ENCODE results near the gene RPL10. TPM values are rescaled to one million over a fixed set of nuclear protein-coding genes. Genes with fewer than 3 reads are reported as not detected.
A peak's percentile ranks its signal among the peaks of the same experiment; 100 is the strongest.

The RPL10 gene
- total RNA-seq, 1 donor from 2014 or later, result 3,937 TPM

DNA sequence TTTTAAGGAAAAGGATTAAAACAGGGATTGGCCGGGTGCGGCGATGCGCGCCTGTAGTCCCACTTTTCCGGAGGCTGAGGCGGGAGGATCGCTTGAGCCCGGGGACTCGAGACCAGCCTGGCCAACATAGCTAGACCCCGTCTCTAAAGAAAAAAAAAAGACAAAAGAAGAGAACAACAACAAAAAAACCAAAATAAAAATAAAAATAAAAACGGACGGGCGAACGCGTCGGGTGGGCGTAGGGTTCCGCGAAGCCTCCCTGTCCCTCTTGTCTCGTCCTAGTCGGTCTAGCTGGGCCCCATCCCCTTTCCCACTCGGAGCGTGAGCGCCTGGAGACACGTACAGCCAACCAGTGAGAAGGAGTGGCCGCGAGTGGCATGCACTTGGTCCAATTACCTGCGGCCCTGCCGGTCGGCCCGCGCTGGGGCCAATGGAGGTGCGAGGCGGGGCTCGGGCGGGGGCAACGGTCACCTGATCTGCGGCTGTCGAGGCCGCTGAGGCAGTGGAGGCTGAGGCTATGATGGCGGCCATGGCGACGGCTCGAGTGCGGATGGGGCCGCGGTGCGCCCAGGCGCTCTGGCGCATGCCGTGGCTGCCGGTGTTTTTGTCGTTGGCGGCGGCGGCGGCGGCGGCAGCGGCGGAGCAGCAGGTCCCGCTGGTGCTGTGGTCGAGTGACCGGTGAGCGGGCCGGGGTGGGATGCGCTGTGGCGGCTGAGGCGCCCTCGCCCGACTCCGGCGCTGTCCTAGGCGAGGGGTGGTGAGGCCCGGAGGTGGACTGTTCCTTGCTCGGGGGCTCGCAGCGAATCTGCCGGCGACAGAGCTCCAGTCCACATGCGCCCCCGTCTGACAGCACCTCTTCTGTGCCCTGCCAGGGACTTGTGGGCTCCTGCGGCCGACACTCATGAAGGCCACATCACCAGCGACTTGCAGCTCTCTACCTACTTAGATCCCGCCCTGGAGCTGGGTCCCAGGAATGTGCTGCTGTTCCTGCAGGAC, 30.3 kb downstream of the RPL10 start, which contains the start of gene ATP6AP1:
Gene ATP6AP1 (plus strand): TSS at position 502 of the 996 bp plus-strand sequence. CDS start 16 bp downstream, at position 518.
- DNase-seq (ENCODE audit: low read depth), result peak; percentile 93

GRCh38 chrX:154429711-154430110, 31.5 kb downstream of the RPL10 start:
- DNase-seq (ENCODE audit: low read depth), result no peak

DNA sequence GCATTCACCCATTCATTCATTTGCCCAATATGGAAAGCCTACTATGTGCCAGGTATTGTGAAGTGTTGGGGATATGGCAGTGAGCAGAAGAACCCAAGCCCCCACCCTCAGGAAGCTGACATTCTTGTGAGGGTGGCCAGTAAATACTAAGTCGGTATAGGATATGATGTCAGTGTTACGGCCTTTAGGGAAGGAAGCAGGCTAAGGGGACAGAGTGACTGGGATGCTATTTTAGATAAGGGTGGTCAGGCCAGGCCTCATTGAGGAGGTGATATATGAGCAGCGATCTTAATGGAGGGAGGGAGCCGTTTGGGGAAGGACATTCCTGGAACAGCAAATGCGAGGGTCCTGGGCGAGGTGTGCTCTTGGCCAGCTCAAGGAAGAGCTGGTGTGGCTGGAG, 32.3 kb downstream of the RPL10 start:
- no peak for DNase-seq (ENCODE audit: low read depth)

DNA sequence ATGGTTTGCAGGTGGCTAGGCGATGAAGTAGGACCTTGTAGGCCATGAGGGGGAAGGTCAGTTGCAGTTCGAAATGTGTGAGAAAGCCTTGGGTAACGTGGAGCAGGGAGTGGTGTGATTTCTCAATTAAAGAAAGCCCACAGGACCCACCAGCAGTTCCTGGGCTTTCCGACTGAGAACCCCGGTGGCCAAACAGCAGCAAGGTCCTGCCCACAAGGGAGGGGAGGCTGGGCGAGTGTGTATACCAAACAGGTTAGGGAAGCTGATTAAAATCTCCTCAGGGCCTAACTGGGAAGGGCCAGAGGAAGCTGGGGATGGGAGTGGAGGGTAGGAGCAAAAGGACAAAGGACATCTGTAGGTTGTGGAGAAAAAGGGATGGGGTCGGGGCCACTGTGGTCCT, 32.7 kb downstream of the RPL10 start:
- DNase-seq (ENCODE audit: low read depth), result no peak

DNA sequence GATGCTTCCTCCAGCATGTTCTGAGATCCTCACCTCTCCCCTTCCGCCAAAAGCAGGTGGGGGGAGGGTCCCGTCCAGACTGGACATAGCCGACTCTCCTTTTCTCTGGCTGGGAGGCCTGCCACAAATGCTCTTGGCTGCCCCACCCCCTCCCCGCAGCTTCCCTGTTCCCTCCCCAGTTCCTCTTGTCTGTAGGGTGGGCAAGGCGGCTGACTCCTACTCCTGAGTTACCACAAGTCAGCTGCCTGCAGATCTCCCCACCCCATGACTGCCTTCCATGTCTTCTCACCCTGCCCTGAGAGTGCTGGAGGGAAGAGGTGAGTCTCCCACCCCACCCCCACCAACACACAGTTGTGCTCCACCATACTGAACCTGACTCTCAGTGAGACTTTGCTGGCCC, 33.2 kb downstream of the RPL10 start:
- no peak for DNase-seq (ENCODE audit: low read depth)

DNA sequence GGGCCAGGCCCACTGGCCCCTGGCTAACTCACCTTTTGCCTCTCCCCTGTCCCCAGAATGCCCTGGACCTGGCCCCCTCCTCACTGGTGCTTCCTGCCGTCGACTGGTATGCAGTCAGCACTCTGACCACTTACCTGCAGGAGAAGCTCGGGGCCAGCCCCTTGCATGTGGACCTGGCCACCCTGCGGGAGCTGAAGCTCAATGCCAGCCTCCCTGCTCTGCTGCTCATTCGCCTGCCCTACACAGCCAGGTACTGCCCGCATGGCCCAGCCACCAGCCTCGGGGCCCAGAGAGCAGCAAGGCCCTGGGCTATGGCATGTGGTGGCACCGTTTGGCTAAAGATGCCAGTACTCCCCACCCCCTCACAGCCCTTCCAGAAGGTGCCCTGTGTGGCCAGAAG, 34.0 kb downstream of the RPL10 start:
- DNase-seq (ENCODE audit: low read depth), result no peak

GRCh38 chrX:154433605-154434004, 35.4 kb downstream of the RPL10 start:
- no peak for DNase-seq (ENCODE audit: low read depth)

DNA sequence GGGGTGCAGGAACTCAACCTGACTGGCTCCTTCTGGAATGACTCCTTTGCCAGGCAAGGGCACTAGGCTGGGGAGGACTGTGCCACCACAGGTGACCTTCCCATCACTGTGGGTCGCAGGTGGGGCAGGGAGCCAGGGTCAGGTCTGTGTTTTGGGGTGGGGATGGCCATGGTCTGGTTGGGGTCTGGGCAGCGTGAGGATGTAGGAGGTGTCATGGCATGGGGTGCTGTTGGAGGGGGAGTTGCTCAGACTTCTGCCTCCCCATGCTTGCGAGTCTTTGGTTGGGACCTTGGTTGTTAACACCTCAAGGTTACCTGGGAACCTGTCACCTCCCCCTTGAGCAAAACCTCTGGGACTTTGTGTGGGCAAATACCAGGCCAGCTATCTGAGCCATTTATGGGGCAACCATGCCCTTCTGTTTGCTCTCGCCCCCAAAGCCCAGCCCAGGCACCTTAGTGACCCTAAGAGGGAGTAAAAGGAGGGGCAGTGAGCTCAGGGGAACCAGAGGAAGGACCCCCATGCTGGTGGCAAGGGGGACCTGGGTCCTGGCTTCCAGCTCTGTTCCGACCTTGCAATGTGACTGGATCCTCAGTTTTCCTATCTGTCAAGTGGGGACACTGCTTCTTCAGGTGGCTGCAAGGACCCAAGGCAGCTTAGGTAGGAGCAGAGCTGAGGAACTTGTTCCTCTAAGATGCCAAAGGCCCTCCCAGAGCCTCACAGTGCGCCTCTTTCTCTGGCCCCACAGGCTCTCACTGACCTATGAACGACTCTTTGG, 36.4 kb downstream of the RPL10 start:
- DNase-seq (ENCODE audit: low read depth), result no peak

DNA sequence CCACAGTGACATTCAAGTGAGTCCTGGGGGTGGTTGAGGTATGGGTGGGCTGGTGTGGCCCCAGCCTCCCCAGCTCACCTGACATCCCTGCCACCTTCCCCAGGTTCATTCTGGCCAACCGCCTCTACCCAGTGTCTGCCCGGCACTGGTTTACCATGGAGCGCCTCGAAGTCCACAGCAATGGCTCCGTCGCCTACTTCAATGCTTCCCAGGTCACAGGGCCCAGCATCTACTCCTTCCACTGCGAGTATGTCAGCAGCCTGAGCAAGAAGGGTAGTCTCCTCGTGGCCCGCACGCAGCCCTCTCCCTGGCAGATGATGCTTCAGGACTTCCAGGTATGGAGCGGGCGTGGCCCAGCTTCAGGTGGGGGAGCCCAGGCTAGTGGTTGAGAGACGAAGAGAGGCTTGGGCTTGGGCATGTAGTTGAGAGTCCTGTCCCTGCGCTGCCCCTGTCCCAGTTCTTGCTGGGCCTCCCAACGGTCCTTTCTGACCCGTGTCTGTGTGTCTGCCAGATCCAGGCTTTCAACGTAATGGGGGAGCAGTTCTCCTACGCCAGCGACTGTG, 37.1 kb downstream of the RPL10 start:
- no peak for DNase-seq (ENCODE audit: low read depth)

GRCh38 chrX:154436374-154436982, 38.3 kb downstream of the RPL10 start:
- DNase-seq (ENCODE audit: low read depth), result no peak

GRCh38 chrX:154436983-154437752, 39.0 kb downstream of the RPL10 start, which contains the start of gene GDI1:
TSS of gene GDI1 (plus strand) at chrX:154437154. CDS start at chrX:154437255, 101 bp downstream.
- peak; percentile 49 for DNase-seq (ENCODE audit: low read depth)

DNA sequence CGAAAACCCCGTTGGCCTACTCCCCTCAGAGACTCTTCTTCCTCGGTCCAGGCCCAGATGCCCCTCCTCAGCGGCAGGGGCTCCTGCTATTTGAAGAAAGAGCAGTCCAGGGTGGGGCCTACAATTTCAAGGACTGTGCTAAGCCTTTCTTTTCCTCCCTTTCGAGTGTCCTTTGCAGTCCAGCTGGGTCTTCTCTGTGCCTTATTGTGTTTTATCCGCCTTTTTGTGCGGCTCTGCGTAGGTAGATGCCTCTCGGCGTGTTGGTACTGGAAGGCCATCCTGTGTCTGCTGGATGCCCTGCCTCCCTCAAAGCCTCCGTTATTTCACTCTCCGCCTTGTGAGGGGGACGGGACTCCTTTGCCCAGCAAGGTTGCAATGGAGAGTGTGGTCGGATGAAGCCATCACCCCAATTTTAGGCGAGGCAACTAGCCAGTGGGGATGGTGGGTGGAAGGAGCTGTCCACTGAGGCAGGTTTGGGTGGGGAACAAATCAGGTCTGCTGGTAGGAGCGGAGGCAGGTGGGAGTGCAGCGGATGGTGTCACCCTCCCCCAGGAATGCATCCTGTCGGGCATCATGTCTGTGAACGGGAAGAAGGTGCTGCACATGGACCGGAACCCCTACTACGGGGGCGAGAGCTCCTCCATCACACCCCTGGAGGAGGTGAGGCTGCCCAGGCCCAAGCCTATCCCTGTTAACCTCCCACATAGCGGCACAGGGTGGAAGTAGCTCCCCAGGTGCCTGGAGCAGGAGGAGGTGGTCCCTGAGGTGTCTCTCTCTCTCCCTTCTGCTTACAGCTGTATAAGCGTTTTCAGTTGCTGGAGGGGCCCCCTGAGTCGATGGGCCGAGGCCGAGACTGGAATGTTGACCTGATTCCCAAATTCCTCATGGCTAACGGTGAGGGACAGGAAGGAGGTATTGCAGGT, 40.1 kb downstream of the RPL10 start:
- no peak for DNase-seq (ENCODE audit: low read depth)

GRCh38 chrX:154439841-154440240, 41.7 kb downstream of the RPL10 start:
- no peak for DNase-seq (ENCODE audit: low read depth)

- no peak for DNase-seq (ENCODE audit: low read depth)
Measured at GRCh38 chrX:154440623-154441357, 42.6 kb downstream of the RPL10 start.

DNA sequence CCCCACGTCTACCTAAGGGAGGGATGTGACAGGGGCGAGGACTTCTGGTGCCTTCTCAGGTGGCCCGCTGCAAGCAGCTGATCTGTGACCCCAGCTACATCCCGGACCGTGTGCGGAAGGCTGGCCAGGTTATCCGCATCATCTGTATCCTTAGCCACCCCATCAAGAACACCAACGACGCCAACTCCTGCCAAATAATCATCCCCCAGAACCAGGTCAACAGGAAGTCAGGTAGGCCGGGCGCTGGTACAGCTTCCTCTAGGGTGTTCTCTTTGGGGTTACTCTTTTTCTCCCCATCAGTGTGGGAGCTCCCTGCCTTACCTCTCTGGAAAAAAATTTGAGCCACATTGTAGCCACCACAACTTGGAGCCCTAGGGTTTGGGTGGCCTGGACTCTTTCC, 43.4 kb downstream of the RPL10 start:
- no peak for DNase-seq (ENCODE audit: low read depth)

- DNase-seq (ENCODE audit: low read depth), result no peak
Measured at GRCh38 chrX:154441984-154442707, 44.0 kb downstream of the RPL10 start.

GRCh38 chrX:154443479-154443910, 45.3 kb downstream of the RPL10 start:
- no peak for DNase-seq (ENCODE audit: low read depth)

Measured in myocyte (in vitro differentiated cells).